ENCODE results near the gene DNAJC22.
A peak's percentile ranks its signal among the peaks of the same experiment; 100 is the strongest.

- TF ChIP-seq CTCF (IDR thresholded peaks at IDR 0.05; ENCODE audit: borderline replicate concordance, extremely low read depth, low read length, poor library complexity, severe bottlenecking) = peak; percentile 2
- no peak for TF ChIP-seq EZH2 (IDR thresholded peaks at IDR 0.05; ENCODE audit: borderline replicate concordance, low read depth, low read length, severe bottlenecking)
Observed at GRCh38 chr12:49342914-49343731, 3.6 kb upstream of the DNAJC22 start.
